Esophagus muscularis mucosa (tissue), 4 donors: ENCODE results near the gene AHCYL1.

ENCODE experiments used
- EP300 ChIP-seq: sonication (generic); formaldehyde crosslinking; IDR thresholded peaks from one replicate; pipeline ENCODE4 v1.6.1; 2017; ENCODE audit warnings: antibody characterized with exemption
- POLR2A ChIP-seq: fragments of 450-650 bp; IDR thresholded peaks from one replicate; pipeline ENCODE4 v1.6.1; 2017; ENCODE audit warnings: antibody characterized with exemption, moderate library complexity, mild to moderate bottlenecking, low read depth
- TF ChIP-seq, protein P1 (sequence below), 3 experiments: fragments of 200-600 bp in 2 of 3; fragments of 450-650 bp in 1 of 3; sonication (generic) in 2 of 3; IDR thresholded peaks; one replicate each; pipeline ENCODE4 v1.5.1; 2017 to 2019; ENCODE audit warnings: antibody characterized with exemption in 3 of 3, mild to moderate bottlenecking in 2 of 3, moderate library complexity in 1 of 3

DNA sequence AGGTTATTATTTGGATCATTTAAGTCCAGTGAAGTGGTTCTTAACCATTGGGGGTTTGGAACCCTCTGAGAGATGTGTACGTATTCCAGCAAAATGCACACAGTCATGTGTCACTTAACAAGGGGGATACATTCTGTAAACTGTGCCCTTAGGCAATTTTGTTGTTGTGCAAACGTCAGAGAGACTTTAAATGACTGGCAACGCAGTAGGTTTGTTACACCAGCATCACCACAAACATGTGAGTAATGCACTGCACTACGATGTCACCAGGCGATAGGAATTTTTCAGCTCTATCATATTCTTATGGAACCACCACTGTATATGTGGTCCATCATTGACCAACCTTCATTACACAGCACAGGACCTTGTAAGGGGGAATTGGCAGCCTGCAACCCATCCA is 11.9 kb downstream of the AHCYL1 start:
- TF ChIP-seq, protein P1, sequence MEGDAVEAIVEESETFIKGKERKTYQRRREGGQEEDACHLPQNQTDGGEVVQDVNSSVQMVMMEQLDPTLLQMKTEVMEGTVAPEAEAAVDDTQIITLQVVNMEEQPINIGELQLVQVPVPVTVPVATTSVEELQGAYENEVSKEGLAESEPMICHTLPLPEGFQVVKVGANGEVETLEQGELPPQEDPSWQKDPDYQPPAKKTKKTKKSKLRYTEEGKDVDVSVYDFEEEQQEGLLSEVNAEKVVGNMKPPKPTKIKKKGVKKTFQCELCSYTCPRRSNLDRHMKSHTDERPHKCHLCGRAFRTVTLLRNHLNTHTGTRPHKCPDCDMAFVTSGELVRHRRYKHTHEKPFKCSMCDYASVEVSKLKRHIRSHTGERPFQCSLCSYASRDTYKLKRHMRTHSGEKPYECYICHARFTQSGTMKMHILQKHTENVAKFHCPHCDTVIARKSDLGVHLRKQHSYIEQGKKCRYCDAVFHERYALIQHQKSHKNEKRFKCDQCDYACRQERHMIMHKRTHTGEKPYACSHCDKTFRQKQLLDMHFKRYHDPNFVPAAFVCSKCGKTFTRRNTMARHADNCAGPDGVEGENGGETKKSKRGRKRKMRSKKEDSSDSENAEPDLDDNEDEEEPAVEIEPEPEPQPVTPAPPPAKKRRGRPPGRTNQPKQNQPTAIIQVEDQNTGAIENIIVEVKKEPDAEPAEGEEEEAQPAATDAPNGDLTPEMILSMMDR (IDR thresholded peaks at IDR 0.05) = no peak
- TF ChIP-seq POLR2A = no peak
- no peak for TF ChIP-seq EP300
